Endothelial cell of umbilical vein (primary cell): ENCODE measurements around the gene TRAK1. TPM values are rescaled to one million over a fixed set of nuclear protein-coding genes. Genes with fewer than 3 reads are reported as not detected.

ENCODE experiments used
- BruUV-seq: library from RNA; stranded (reverse); fragments of 400-500 nt; replicated peaks from 2 replicates; lab custom pipeline; 2021; lab: Mats Ljungman, UMichigan
- CTCF ChIA-PET: fragments of 300-600, 350-600 bp; sonication (Branson Sonifier 250); formaldehyde crosslinking; loops from one replicate; lab custom pipeline; 2021; ENCODE audit warnings: antibody characterized with exemption, inconsistent platforms; lab: Charles Lee
- POLR2A ChIA-PET: fragments of 300-600, 350-600 bp; sonication (Branson Sonifier 250); formaldehyde crosslinking; loops from one replicate; lab custom pipeline; 2021; ENCODE audit warnings: antibody characterized with exemption, inconsistent platforms; lab: Charles Lee
- DNase-seq: peaks from one replicate; pipeline ENCODE4 v3.0.0-alpha.2; 2011; ENCODE audit warnings: low read depth, low spot score
- FAIRE-seq: peaks from 2 replicates; lab custom pipeline; 2011; peaks lifted over from hg19 to GRCh38; lab: Jason Lieb, UNC
- H2AFZ ChIP-seq: 2 replicates; pipeline ENCODE4 v1.6.0; 2012; ENCODE audit warnings: low read depth, low read length, control low read depth, inconsistent platforms
- H3K27ac ChIP-seq: 2 replicates; pipeline ENCODE4 v1.5.1; 2011; ENCODE audit warnings: low read depth, mild to moderate bottlenecking, control low read depth, low read length, moderate library complexity; ENCODE audit not compliant: insufficient read depth
- H3K27me3 ChIP-seq, 2 experiments: 2 replicates each; pipeline versions ENCODE4 v1.6.0 to v1.6.1; 2011; ENCODE audit warnings: low read length in 2 of 2, mixed read lengths in 1 of 2; ENCODE audit not compliant: control insufficient read depth in 2 of 2, insufficient read depth in 2 of 2
- H3K36me3 ChIP-seq, 2 experiments: 2 replicates in 1 of 2; 3 replicates in 1 of 2; pipeline ENCODE4 v1.5.1; 2011; ENCODE audit warnings: low read length in 2 of 2, mild to moderate bottlenecking in 1 of 2, moderate library complexity in 1 of 2; ENCODE audit not compliant: control insufficient read depth in 2 of 2, insufficient read depth in 2 of 2; ENCODE audit errors: extremely low read depth in 1 of 2
- H3K4me1 ChIP-seq: 3 replicates; pipeline ENCODE4 v1.5.1; 2011; ENCODE audit warnings: mild to moderate bottlenecking, low read length; ENCODE audit not compliant: control insufficient read depth, insufficient read depth; ENCODE audit errors: extremely low read depth
- H3K4me2 ChIP-seq: 2 replicates; pipeline ENCODE4 v1.6.1; 2011; ENCODE audit warnings: low read length, control low read depth, mixed read lengths; ENCODE audit not compliant: insufficient read depth
- H3K4me3 ChIP-seq, 3 experiments: fragments of 200-600 bp in 1 of 3; sonication (generic), shearing (Covaris generic) in 1 of 3; replicated peaks in 1 of 3; 2 replicates each; pipeline ENCODE4 v1.5.1; 2011 to 2016; ENCODE audit warnings: control low read depth in 3 of 3, low read length in 3 of 3, mild to moderate bottlenecking in 2 of 3, inconsistent platforms in 1 of 3, low read depth in 1 of 3, moderate library complexity in 1 of 3; ENCODE audit not compliant: insufficient read depth in 1 of 3
- H3K79me2 ChIP-seq: 2 replicates; pipeline ENCODE4 v1.6.0; 2012; ENCODE audit warnings: low read length, inconsistent platforms; ENCODE audit not compliant: control insufficient read depth, insufficient read depth
- H3K9ac ChIP-seq: replicated peaks from 2 replicates; pipeline ENCODE3; 2011; ENCODE audit warnings: low read length, control low read depth; ENCODE audit not compliant: insufficient read depth; ENCODE audit errors: extremely low read depth
- H3K9me1 ChIP-seq: replicated peaks from 3 replicates; pipeline ENCODE4 v1.6.0; 2011; ENCODE audit warnings: mild to moderate bottlenecking, low read length; ENCODE audit not compliant: control insufficient read depth, insufficient read depth; ENCODE audit errors: extremely low read depth
- H3K9me3 ChIP-seq: replicated peaks from 2 replicates; pipeline ENCODE4 v1.5.1; 2012; ENCODE audit warnings: low read length, inconsistent platforms; ENCODE audit not compliant: control insufficient read depth, insufficient read depth
- H4K20me1 ChIP-seq: replicated peaks from 2 replicates; pipeline ENCODE3; 2011; ENCODE audit warnings: mild to moderate bottlenecking, low read length; ENCODE audit not compliant: control insufficient read depth, insufficient read depth; ENCODE audit errors: extremely low read depth
- EZH2 ChIP-seq: IDR thresholded peaks from 2 replicates; pipeline ENCODE4 v1.6.1; 2012; ENCODE audit warnings: borderline replicate concordance, low read depth, mild to moderate bottlenecking, moderate library complexity, low read length, inconsistent platforms; ENCODE audit not compliant: severe bottlenecking
- FOS ChIP-seq: IDR thresholded peaks from 2 replicates; pipeline ENCODE4 v1.6.1; 2011; ENCODE audit warnings: mild to moderate bottlenecking, low read length, moderate library complexity, borderline replicate concordance; ENCODE audit not compliant: insufficient read depth
- GATA2 ChIP-seq: IDR thresholded peaks from 2 replicates; pipeline ENCODE4 v1.7.0; 2011; ENCODE audit warnings: low read depth, mild to moderate bottlenecking, moderate library complexity, mixed read lengths, low read length; ENCODE audit not compliant: insufficient read length, insufficient read depth
- JUN ChIP-seq: IDR thresholded peaks from 2 replicates; pipeline ENCODE4 v1.6.1; 2011; ENCODE audit warnings: borderline replicate concordance, low read depth; ENCODE audit not compliant: insufficient read length, insufficient read depth
- MYC ChIP-seq: IDR thresholded peaks from one replicate; pipeline ENCODE4 v1.6.1; 2011; ENCODE audit warnings: mild to moderate bottlenecking, low read depth, low read length
- POLR2A ChIP-seq: IDR thresholded peaks from 2 replicates; pipeline ENCODE4 v1.6.1; 2012; ENCODE audit warnings: low read depth, mild to moderate bottlenecking, control low read depth, low read length
- POLR2AphosphoS5 ChIP-seq: IDR thresholded peaks from 2 replicates; pipeline ENCODE4 v1.6.1; 2012; ENCODE audit warnings: low read depth, mild to moderate bottlenecking, control low read depth, low read length, moderate library complexity; ENCODE audit not compliant: insufficient read depth
- dilution Hi-C: fragments of 300-500 bp; cut with MboI; formaldehyde crosslinking; loops from one replicate; pipeline ENCODE4 v1.15.0; 2019; ENCODE audit warnings: low sequenced_read_pairs; ENCODE audit not compliant: extremely low pct_ligation_motif_present
- intact Hi-C: fragments of 100-400 bp; cut with micrococcal nuclease; formaldehyde crosslinking; loops from one replicate; pipeline ENCODE4 v1.10.0; 2022
- polyA plus RNA-seq, 4 experiments: library from polyadenylated mRNA; depleted of rRNA in 3 of 4; stranded (reverse) in 3 of 4; unstranded in 1 of 4; fragments of >200 nt; gene quantifications; 2 replicates each; pipeline versions ENCODE4 v1.2.1 to v1.2.3, GENCODE V29; 2011 to 2012; ENCODE audit warnings: missing spikeins in 1 of 4
- total RNA-seq: library from RNA; stranded (reverse); gene quantifications from 2 replicates; pipeline ENCODE4 v1.2.3, GENCODE V29; 2021
- TF ChIP-seq, protein P1 (sequence below): IDR thresholded peaks from 2 replicates; pipeline ENCODE4 v1.6.1; 2011; ENCODE audit not compliant: insufficient read depth, insufficient read length
- TF ChIP-seq, protein P2 (sequence below), 2 donors: IDR thresholded peaks; 1 replicate in 1 of 2; 2 replicates in 1 of 2; pipeline ENCODE4 v1.5.1; 2011; ENCODE audit warnings: low read length in 2 of 2, mild to moderate bottlenecking in 2 of 2, moderate library complexity in 2 of 2, control low read depth in 1 of 2, inconsistent platforms in 1 of 2, low read depth in 1 of 2; ENCODE audit not compliant: insufficient read depth in 1 of 2; ENCODE audit errors: extremely low read depth in 1 of 2

Gene TRAK1
- total and polyA plus RNA-seq, 2 donors (not counting 3 experiments of a cell fraction or from before 2014, with no cell fraction given), result 38.5 to 59.6 TPM

DNA sequence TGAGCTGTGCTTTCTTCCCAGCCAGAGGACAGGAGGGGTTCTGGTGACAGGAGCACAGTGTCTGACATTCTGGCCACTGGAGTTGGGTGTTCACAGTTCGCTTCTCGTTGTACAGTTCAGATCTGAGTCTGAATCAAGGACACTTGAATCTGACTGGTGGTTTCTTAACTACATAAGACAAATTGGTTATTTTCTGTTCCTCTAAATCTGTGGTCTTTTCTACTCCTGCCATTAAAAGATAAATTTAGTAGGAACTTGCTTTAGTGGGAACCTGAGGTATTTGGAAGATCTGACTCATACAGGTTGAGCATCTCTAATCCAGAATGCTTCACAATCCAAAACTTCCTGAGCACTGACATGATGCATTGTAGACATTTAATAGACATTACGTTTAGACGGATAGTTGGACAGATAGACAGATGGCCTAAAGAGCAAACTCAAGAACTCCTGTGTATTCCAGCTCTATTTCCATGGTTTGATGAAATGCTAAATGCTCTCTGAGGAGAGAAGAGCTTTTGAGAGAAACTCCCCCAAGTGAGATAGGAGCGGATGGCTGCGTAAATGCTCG, 103.9 kb downstream of the TRAK1 start:
- Histone ChIP-seq H4K20me1 (no peaks in the 10 kb centered on the region), H3K27ac (no peak overlapping the region), H3K36me3 (peaks cover 22 to 28% of the 10 kb centered on the region in 2 experiments), H3K9ac (no peak overlapping the region), H3K9me3 (no peaks in the 10 kb centered on the region), H3K27me3 (no peaks in the 10 kb centered on the region), H3K79me2 (peaks cover 1% of the 10 kb centered on the region), H3K4me3 (no peak overlapping the region), H3K9me1 (no peaks in the 10 kb centered on the region), H3K4me1 (peaks cover 9% of the 10 kb centered on the region), H3K4me2 (no peak overlapping the region), H2AFZ (no peak overlapping the region)
- intact Hi-C loops, result no loop called here
- DNase-seq, result no peak
- CTCF ChIA-PET, result interaction anchor here (0.9 to 8.1 kb wide), 4 partner anchors 9 to 306 kb away, joined by 3 to 318 read pairs (median 4); no protein-coding TSS in a partner anchor
- dilution Hi-C loops, result no loop called here
- POLR2A ChIA-PET, result no interaction called here
- TF ChIP-seq FOS (no peak), JUN (no peak), EZH2 (no peak), POLR2A (no peak), POLR2AphosphoS5 (no peak), MYC (no peak), GATA2 (no peak)
- TF ChIP-seq, protein P1, sequence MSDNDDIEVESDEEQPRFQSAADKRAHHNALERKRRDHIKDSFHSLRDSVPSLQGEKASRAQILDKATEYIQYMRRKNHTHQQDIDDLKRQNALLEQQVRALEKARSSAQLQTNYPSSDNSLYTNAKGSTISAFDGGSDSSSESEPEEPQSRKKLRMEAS, result no peak
- TF ChIP-seq, protein P2, sequence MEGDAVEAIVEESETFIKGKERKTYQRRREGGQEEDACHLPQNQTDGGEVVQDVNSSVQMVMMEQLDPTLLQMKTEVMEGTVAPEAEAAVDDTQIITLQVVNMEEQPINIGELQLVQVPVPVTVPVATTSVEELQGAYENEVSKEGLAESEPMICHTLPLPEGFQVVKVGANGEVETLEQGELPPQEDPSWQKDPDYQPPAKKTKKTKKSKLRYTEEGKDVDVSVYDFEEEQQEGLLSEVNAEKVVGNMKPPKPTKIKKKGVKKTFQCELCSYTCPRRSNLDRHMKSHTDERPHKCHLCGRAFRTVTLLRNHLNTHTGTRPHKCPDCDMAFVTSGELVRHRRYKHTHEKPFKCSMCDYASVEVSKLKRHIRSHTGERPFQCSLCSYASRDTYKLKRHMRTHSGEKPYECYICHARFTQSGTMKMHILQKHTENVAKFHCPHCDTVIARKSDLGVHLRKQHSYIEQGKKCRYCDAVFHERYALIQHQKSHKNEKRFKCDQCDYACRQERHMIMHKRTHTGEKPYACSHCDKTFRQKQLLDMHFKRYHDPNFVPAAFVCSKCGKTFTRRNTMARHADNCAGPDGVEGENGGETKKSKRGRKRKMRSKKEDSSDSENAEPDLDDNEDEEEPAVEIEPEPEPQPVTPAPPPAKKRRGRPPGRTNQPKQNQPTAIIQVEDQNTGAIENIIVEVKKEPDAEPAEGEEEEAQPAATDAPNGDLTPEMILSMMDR (IDR thresholded peaks at IDR 0.05; ENCODE audit: extremely low read depth in 1 of 2, insufficient read depth in 1 of 2, low read depth in 1 of 2, low read length in 2 of 2), result no peak
- BruUV-seq, result no TSS peak
- no peak for FAIRE-seq
